Adipose tissue (tissue), 3 donors: ENCODE data around the gene WFDC5. TPM values are rescaled to one million over a fixed set of nuclear protein-coding genes. Genes with fewer than 3 reads are reported as not detected.
"Not testable (repeated sequence)": the region's sequence is repeated elsewhere in the genome, so short reads cannot be mapped to it uniquely, and the experiment has no call there.

ENCODE experiments used
- H3K27ac ChIP-seq: one replicate; pipeline ENCODE4 v1.5.1; 2013; ENCODE audit warnings: low read depth, low read length
- WGBS, 3 donors: extraction: QIAGEN DNeasy Blood & Tissue Kit; methylation state at CpG; one replicate each; pipeline ENCODE4 v1.1.7; 2013; 5-methylcytosine and 5-hydroxymethylcytosine counted together
- polyA plus RNA-seq, 3 donors: library from polyadenylated mRNA; stranded (reverse); fragments of 200-250 nt; gene quantifications; one replicate each; pipeline ENCODE4 v1.2.3, GENCODE V29; 2013
- donor health status: healthy with polysubstance abuse.
- donor health status: Bipolar disorder and iron deficiency.
- donor health status: healthy.

Gene WFDC5
- polyA plus RNA-seq, 3 donors = not detected

DNA sequence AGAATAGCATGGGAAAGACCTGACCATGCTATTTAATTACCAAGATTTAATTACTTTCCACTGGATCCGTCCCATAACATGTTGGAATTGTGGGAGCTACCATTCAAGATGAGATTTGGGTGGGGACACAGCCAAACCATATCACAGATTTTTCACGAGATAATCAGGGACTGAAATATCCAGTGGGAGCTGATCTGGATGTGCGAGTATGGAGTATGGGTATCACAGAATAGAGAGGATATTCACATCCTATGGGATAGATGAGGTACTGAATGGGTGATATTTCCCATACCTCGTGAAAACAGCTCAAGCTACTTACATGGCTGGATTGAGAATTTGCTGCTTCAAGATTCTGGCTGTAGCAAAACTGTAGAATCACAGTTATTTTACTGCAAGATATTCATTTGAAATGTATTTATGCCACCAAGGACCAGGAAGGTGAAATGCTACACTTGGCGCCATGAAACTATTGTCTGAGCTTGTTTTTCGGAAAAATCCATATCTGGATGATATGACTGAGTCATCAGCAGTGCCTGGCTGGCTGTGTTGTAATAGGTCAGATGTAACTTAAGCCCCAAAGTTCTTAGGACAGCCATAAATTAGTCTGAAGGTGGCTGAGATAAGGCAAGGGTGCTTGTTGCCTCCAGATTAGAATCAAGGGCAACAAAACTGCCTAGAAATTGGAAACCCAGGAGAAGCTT lies 43.9 kb downstream of the WFDC5 start:
- no peak overlapping the region for H3K27ac ChIP-seq
- 94 to 97% (median 97%) methylated on average over 6 of the region's 6 CpGs for WGBS, 3 donors

DNA sequence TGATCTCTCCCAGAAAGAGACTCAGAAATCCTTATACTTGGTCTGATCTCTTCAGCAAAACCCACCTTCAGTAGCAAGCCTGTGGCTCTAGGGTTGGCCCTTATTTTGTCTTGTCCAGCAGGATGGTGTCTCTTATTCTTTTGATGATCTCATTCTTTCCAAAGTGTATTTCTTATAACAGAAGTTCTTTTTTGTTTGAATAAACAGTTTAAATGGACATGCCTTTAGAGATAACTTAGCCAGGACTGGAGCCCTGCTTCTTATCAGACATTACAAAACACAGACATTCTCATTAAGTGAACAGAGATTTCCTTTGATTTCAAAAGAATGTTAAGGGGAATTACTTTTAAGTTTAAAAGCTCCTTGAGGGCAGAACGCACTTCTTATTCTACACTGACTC lies 45.7 kb downstream of the WFDC5 start:
- 83 to 97% (median 88%) methylated on average over 1 of the region's 1 CpG for WGBS, 3 donors
- H3K27ac ChIP-seq = no peak overlapping the region

GRCh38 chr20:45067558-45067957 lies 47.4 kb downstream of the WFDC5 start:
- H3K27ac ChIP-seq = no peak overlapping the region
- 72 to 81% (median 81%) methylated on average over 2 of the region's 2 CpGs for WGBS, 3 donors

DNA sequence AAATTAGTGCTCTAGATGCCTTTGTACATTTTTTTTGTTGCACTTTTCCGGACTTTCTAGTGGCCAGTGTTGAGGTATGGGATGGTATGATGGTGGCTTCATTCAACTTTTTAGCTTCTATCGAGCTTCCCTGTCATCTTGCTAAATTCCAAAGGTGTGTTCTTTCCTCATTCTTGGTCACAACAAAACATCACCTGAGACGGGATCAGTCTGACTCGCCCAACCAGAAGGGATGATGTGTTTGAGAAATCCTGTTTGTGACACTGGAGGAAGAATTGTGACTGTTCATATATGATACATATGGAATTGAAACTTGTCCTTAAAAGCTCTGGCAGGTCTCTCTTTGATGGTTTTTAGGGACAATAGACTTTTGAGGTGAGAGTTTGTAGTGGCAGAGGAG lies 47.9 kb downstream of the WFDC5 start:
- no peak overlapping the region for H3K27ac ChIP-seq
- WGBS, 3 donors = 96 to 98% (median 97%) methylated on average over 4 of the region's 4 CpGs

DNA sequence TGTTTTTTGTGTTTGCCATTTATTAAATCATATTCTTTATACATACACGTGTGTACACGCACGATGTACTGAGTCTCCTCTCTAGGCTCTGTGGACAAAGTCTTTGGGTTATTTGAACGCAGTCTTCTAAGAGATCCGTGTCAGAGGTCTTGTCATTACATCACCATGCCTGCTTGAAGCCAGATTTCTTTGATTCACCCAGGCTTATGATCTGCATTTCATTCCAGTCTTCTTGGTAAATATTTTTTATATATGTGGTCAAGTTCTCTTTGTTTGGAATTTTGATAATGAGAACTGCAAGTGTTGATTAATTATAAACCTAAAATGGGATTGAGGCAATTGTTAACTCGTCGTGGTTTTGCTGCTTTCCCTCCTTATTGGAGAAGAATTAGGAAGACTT lies 48.6 kb downstream of the WFDC5 start:
- H3K27ac ChIP-seq = no peak overlapping the region
- WGBS, 3 donors = 77 to 87% (median 80%) methylated on average over 7 of the region's 7 CpGs

GRCh38 chr20:45064812-45065211 lies 50.2 kb downstream of the WFDC5 start:
- H3K27ac ChIP-seq = no peak overlapping the region

DNA sequence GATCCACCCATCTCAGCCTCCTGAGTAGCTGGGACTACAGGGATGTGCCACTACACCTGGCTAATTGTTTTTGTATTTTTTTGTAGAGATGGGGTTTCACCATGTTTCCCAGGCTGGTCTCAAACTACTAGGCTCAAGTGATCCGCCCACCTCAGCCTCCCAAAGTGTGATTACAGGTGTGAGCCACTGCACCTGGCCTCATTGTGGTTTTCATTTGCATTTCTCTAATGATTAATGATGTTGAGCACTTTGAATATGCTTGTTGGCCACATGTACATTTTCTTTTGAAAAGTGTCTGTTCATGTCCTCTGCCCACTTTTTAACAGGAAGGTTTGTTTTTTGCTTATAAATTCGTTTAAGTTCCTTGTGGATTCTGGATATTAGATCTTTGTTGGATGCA lies 51.9 kb downstream of the WFDC5 start:
- H3K27ac ChIP-seq = not testable (repeated sequence)
- WGBS, 3 donors = 87 to 94% (median 92%) methylated on average over 2 of the region's 2 CpGs

GRCh38 chr20:45061244-45061643 lies 53.7 kb downstream of the WFDC5 start:
- 81 to 91% (median 86%) methylated on average over 4 of the region's 4 CpGs for WGBS, 3 donors
- H3K27ac ChIP-seq = no peak overlapping the region

GRCh38 chr20:45060294-45060693 lies 54.7 kb downstream of the WFDC5 start:
- WGBS, 3 donors = 90 to 94% (median 91%) methylated on average over 4 of the region's 4 CpGs

More at GRCh38 chr20:45060294-45060693, 54.7 kb downstream of the WFDC5 start:
- no peak overlapping the region for H3K27ac ChIP-seq

Other genes with a start within 250 kb of the WFDC5 start
- 100 to 1,000 TPM in 2 of 3 donors, 10 to 100 TPM in 1; 31.3 to 113 (median 103) TPM for gene YWHAB, start 229.5 kb downstream of the WFDC5 start, polyA plus RNA-seq
- 10 to 100 TPM in 1 of 3 donors, 1 to 10 TPM in 2; 5.3 to 24.7 (median 8.2) TPM for gene PABPC1L, start 205.1 kb downstream of the WFDC5 start, polyA plus RNA-seq
- 10 to 100 TPM; 10.0 to 12.4 (median 10.8) TPM for gene TOMM34, start 154.8 kb downstream of the WFDC5 start, polyA plus RNA-seq
- 1 to 10 TPM; 3.9 to 8.7 (median 8.0) TPM for gene STK4, start 148.7 kb downstream of the WFDC5 start, polyA plus RNA-seq
- under 1 TPM in 2 of 3 donors, not detected in 1; 0.01 to 0.05 TPM for gene KCNS1, start 14.0 kb downstream of the WFDC5 start, polyA plus RNA-seq
- gene WFDC12, start 9.3 kb upstream of the WFDC5 start, polyA plus RNA-seq = not detected
- 10 to 100 TPM in 1 of 3 donors, under 1 TPM in 1, not detected in 1; 0.29 to 10.4 TPM for gene PI3, start 59.7 kb upstream of the WFDC5 start, polyA plus RNA-seq
- not detected for gene SEMG1, start 91.9 kb upstream of the WFDC5 start, polyA plus RNA-seq
- gene SEMG2, start 106.2 kb upstream of the WFDC5 start, polyA plus RNA-seq = not detected
- gene SLPI, start 139.4 kb upstream of the WFDC5 start, polyA plus RNA-seq = 100 to 1,000 TPM in 1 of 3 donors, 10 to 100 TPM in 2; 19.9 to 109 (median 77.8) TPM
- 100 to 1,000 TPM in 1 of 3 donors, under 1 TPM in 1, not detected in 1; 0.19 to 233 TPM for gene RBPJL, start 191.7 kb upstream of the WFDC5 start, polyA plus RNA-seq
- 1 to 10 TPM in 1 of 3 donors, under 1 TPM in 1, not detected in 1; 0.07 to 4.8 TPM for gene MATN4, start 193.1 kb upstream of the WFDC5 start, polyA plus RNA-seq
- 100 to 1,000 TPM in 1 of 3 donors, 10 to 100 TPM in 2; 25.0 to 105 (median 51.1) TPM for gene SDC4, start 233.2 kb upstream of the WFDC5 start, polyA plus RNA-seq
- gene SYS1, start 248.0 kb upstream of the WFDC5 start, polyA plus RNA-seq = 10 to 100 TPM; 13.2 to 29.5 (median 21.6) TPM